Measurements from ENCODE around the gene SLX4IP.

SLX4IP gene

GRCh38 chr20:10429443-10429981 lies 5.6 kb upstream of the SLX4IP start:
- no peak for DNase-seq

GRCh38 chr20:10430000-10430466 lies 5.1 kb upstream of the SLX4IP start:
- no peak for DNase-seq

- no peak for DNase-seq
Observed at GRCh38 chr20:10430704-10431103, 4.4 kb upstream of the SLX4IP start.

- no peak for DNase-seq
Observed at GRCh38 chr20:10432079-10432478, 3.0 kb upstream of the SLX4IP start.

DNA sequence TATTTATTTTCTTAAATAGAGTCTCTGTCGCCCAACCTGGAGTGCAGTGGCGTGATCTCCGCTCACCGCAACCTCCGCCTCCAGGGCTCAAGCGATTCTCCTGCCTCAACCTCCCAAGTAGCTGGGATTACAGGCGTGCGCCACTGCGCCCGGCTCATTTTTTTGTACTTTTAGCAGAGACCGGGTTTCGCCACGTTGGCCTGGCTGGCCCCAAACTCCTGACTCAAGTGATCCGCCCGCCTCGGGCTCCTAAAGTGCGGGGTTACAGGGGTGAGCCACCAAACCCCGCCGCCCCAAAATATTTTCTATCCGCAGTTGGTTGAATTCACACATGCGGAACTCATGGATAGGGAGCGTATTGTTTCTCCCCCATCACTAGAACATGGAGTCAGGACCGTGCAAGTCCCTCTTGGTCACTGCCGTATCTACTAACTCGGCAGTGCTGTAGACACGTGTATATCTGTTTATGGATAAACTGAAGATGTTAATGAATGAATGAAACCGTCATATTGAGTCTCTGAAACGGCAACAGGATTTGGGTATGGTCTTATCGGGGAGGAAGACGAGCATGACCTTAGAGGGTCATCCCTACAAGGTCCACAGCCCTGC lies 2.0 kb upstream of the SLX4IP start:
- DNase-seq, result no peak

- DNase-seq, result peak; percentile 94
Observed at GRCh38 chr20:10433623-10434466, 1.3 kb upstream of the SLX4IP start, which contains the start of gene MKKS. MKKS (minus strand) TSS chr20:10434222; CDS start chr20:10413514, 20,708 bp downstream.

DNA sequence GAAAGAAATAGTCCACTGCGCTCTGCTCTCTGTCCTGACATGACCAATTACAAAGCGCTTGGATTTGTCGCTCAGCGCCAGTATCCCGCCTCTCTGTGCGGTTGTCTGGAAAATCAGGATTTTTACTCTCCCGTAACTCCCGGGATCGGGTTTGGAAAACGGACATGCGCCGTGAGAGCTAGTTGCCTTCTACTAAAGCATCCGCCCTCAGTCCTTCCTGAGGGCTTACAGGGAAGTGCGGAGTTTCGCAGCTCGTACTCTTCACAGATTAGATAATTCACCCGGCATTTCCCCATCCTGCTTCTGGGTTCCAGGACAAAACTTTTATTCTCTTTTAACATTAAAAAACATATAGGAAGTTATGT lies 656 bp upstream of the SLX4IP start:
- peak; percentile 98 for DNase-seq

DNA sequence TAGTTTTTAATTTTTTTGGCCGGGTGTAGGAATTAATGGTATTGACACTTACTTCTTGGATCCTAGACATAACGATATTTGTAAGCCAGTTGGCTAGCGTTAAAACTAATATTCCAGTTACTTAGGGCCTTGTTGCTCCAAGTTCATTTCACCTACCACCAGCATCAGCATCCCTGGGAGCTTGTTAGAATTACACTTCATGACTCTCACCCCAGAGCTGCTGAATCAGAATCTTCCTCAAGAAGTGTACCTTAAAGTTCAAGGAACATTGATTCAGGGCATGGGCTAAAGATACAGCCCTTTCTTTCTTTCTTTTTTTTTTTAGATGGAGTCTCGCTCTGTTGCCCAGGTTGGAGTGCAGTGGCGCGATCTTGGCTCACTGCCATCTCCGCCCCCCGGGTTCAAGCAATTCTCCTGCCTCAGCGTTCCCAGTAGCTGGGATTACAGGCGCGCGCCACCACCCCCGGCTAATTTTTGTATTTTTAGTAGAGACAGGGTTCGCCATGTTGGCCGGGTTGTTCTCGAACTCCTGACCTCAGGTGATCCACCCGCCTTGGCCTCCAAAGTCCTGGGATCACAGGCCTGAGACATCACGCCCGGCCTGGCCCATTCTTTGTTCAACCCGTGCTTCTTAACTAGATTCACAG lies 1.1 kb downstream of the SLX4IP start:
- no peak for DNase-seq

DNA sequence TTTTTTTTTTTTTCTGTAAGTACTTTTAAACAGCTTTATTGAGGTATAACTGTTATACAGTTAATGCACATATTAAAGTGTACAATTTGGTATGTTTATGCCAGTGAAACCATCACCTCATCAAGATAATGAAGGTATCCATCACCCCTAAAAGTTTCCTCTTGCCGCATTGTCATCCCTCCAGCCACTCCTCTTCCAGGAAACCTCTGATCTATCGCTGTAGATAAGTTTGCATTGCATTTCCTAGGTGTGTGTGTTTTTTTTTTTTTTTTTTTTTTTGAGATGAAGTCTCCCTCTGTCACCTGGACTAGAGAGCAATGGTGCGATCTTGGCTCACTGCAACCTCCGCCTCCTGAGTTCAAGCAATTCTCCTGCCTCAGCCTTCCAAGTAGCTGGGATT lies 3.1 kb downstream of the SLX4IP start:
- no peak for DNase-seq

- DNase-seq, result no peak
Observed at GRCh38 chr20:10443936-10444335, 8.8 kb downstream of the SLX4IP start.

DNA sequence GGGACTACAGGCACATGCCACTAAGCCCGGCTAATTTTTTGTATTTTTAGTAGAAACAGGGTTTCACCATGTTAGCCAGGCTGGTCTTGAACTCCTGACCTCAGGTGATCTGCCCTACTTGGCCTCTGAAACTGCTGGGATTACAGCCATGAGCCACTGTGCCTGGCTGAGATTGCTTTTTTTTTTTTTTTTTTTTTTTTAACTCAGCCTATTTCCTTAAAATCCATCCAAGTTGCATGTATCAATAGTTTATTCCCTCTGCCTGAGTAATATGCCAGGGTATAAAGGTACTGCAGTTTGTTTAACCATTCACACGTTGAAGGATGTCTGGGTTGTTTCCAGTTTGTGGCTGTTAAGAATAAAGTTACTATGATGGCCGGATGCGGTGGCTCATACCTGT lies 10.7 kb downstream of the SLX4IP start:
- DNase-seq, result no peak

DNA sequence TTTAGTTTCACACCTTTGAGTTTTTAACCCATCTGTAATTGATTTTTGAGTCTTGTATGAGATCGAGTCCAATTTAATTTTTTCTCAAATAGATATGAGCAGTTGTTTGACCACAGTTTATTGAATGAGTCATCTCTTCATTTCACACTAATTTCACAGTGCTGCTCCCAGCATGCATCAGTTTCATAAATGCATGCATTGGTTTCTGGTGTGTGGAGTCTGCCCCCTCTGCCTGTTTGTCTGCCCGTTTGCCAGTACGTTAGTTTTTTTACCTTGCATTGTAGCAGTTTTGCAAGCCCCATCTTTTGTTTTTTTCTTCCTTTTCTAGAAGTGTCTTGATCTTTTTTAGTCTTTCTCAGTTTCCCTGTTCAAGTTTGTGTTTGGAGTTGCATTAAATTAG lies 11.9 kb downstream of the SLX4IP start:
- no peak for DNase-seq

GRCh38 chr20:10448270-10449156 lies 13.4 kb downstream of the SLX4IP start:
- no peak for DNase-seq

DNA sequence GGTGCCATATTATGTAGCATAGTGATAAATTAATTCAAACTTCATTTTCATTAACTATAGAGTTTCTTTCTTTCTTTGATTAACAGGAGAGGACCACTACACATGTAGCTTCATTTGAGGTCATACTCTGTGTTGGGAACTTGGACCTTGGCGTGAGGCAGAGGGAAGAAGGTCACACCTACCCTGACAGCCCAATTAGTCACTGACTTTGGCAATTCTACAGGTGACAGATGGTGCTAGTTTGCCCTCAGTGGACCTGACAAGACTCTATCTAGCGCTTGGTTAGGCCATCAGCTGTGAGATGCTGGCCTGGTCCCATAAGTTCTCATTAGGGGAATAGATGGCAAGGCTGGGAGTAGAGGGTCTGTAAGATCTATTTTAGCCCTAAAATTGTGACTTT lies 14.2 kb downstream of the SLX4IP start:
- DNase-seq, result no peak

- DNase-seq, result no peak
Observed at GRCh38 chr20:10453241-10453640, 18.1 kb downstream of the SLX4IP start.

GRCh38 chr20:10454151-10454750 lies 19.1 kb downstream of the SLX4IP start:
- no peak for DNase-seq

- no peak for DNase-seq
Observed at GRCh38 chr20:10461495-10461894, 26.4 kb downstream of the SLX4IP start.

GRCh38 chr20:10462516-10462915 lies 27.4 kb downstream of the SLX4IP start:
- DNase-seq, result no peak

DNA sequence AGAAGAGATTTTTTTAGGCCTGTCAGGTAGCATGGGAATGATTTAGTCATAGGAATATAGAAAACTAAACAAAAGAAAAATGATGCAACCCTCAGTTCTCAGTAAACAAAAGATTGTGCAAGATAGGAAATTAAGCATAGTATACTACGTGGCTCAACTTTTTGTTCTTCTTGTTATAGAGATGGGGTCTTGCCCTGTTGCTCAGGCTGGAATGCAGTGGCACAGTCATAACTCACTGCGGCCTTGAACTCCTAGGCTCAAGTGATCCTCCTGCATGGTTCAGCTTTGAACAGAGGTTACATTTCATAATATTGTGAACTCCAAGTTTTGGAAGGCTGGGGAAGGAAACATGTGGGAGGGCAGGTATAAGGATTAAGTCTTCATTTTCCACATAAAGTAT lies 28.5 kb downstream of the SLX4IP start:
- DNase-seq, result no peak

DNA sequence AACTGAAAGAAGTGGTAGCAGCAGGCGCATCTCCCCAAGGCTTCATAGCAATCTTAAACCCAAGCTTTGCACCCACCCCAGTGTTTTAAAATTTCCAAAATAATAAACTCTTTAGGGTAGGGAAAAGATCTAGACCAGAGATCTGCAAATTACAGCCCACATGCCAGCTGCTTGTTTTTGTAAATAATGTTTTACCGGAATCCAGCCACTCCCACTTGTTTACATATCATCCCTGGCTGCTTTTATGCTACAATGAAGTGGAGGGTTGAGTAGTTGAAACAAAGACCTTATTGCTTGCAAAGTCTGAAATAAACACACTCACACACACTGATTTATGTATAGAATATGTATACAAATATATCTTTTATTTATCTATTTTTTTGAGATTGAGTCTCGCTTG lies 30.0 kb downstream of the SLX4IP start:
- no peak for DNase-seq

GRCh38 chr20:10466325-10466724 lies 31.2 kb downstream of the SLX4IP start:
- peak; percentile 95 for DNase-seq

- no peak for DNase-seq
Observed at GRCh38 chr20:10466855-10467254, 31.8 kb downstream of the SLX4IP start.

Measured in islet precursor cell (in vitro differentiated cells).